GM12892 (cell line): ENCODE data around the gene VAT1.

ENCODE experiments used
- POLR2A ChIP-seq: IDR thresholded peaks from 2 replicates; pipeline ENCODE4 v1.6.1; 2011; ENCODE audit warnings: low read depth, low read length, control low read depth
- POLR2AphosphoS5 ChIP-seq: IDR thresholded peaks from 2 replicates; pipeline ENCODE4 v1.6.1; 2011; ENCODE audit warnings: low read depth, low read length, control low read depth

GRCh38 chr17:43025766-43026537 is 3.8 kb upstream of the VAT1 start:
- TF ChIP-seq POLR2A (no peak), POLR2AphosphoS5 (no peak)
